HEK293 (cell line): ENCODE data around the gene TMEM131L.

Experiments used
- CTCF ChIA-PET: fragments of 350-600 bp; formaldehyde crosslinking; extraction: SDS; loops from one replicate; lab custom pipeline; 2021; ENCODE audit warnings: antibody characterized with exemption; lab: Yijun Ruan, JAX
- POLR2A ChIA-PET: fragments of 300-600 bp; formaldehyde crosslinking; extraction: SDS; loops from one replicate; lab custom pipeline; 2020; ENCODE audit warnings: antibody characterized with exemption, inconsistent platforms; lab: Yijun Ruan, JAX
- H3K27ac ChIP-seq: fragments of 200-500 bp; sonication (Bioruptor generic); 2 replicates; pipeline ENCODE4 v1.5.1; 2014; ENCODE audit warnings: low read depth, low read length, control low read depth, inconsistent platforms; ENCODE audit errors: extremely low read depth
- H3K36me3 ChIP-seq, 2 experiments: fragments of 200-500 bp in 1 of 2; sonication (Bioruptor generic) in 1 of 2; 1 replicate in 1 of 2; 2 replicates in 1 of 2; pipeline ENCODE4 v1.5.1; 2014 to 2017; ENCODE audit warnings: inconsistent platforms in 2 of 2, low read length in 2 of 2; ENCODE audit not compliant: control insufficient read depth in 2 of 2, insufficient read depth in 1 of 2
- H3K4me1 ChIP-seq: fragments of 200-500 bp; sonication (Bioruptor generic); 2 replicates; pipeline ENCODE4 v1.5.1; 2014; ENCODE audit warnings: mild to moderate bottlenecking, low read length, inconsistent platforms; ENCODE audit not compliant: control insufficient read depth, insufficient read depth
- H3K4me3 ChIP-seq: 2 replicates; pipeline ENCODE4 v1.5.1; 2011; ENCODE audit warnings: low read depth, mild to moderate bottlenecking, control low read depth, low read length, moderate library complexity
- H3K9me3 ChIP-seq: fragments of 200-500 bp; sonication (Bioruptor generic); 2 replicates; pipeline ENCODE4 v1.5.1; 2014; ENCODE audit warnings: low read depth, low read length, inconsistent platforms; ENCODE audit not compliant: control insufficient read depth, insufficient read depth
- BCL11A ChIP-seq: fragments of 450-650 bp; formaldehyde crosslinking; IDR thresholded peaks from 2 replicates; pipeline ENCODE4 v1.5.1; 2016; ENCODE audit warnings: low read depth, missing biosample characterization, missing genetic modification characterization
- OSR2 ChIP-seq: fragments of 450-650 bp; formaldehyde crosslinking; IDR thresholded peaks from 2 replicates; pipeline ENCODE4 v1.5.1; 2016; ENCODE audit warnings: missing biosample characterization, missing genetic modification characterization
- SCRT1 ChIP-seq: fragments of 450-650 bp; formaldehyde crosslinking; IDR thresholded peaks from 2 replicates; pipeline ENCODE4 v1.5.1; 2016; ENCODE audit warnings: missing biosample characterization, missing genetic modification characterization, borderline replicate concordance
- SP7 ChIP-seq: fragments of 450-650 bp; formaldehyde crosslinking; IDR thresholded peaks from 2 replicates; pipeline ENCODE4 v1.5.1; 2016; ENCODE audit warnings: missing biosample characterization, missing genetic modification characterization
- WT1 ChIP-seq: fragments of 450-650 bp; formaldehyde crosslinking; IDR thresholded peaks from 2 replicates; pipeline ENCODE4 v1.5.1; 2016; ENCODE audit warnings: missing biosample characterization, missing genetic modification characterization
- ZBTB21 ChIP-seq: fragments of 450-650 bp; formaldehyde crosslinking; IDR thresholded peaks from 2 replicates; pipeline ENCODE4 v1.5.1; 2017; ENCODE audit warnings: missing biosample characterization, missing genetic modification characterization
- ZNF133 ChIP-seq: fragments of 450-650 bp; formaldehyde crosslinking; IDR thresholded peaks from 2 replicates; pipeline ENCODE4 v1.5.1; 2016; ENCODE audit warnings: missing biosample characterization, missing genetic modification characterization
- ZNF16 ChIP-seq: fragments of 450-650 bp; formaldehyde crosslinking; IDR thresholded peaks from 2 replicates; pipeline ENCODE4 v1.5.1; 2016; ENCODE audit warnings: low read depth, missing biosample characterization, missing genetic modification characterization
- ZNF433 ChIP-seq: fragments of 450-650 bp; formaldehyde crosslinking; IDR thresholded peaks from 2 replicates; pipeline ENCODE4 v1.5.1; 2016; ENCODE audit warnings: missing biosample characterization, missing genetic modification characterization, low read depth
- ZNF561 ChIP-seq: fragments of 450-650 bp; IDR thresholded peaks from 2 replicates; pipeline ENCODE4 v1.5.1; 2018; ENCODE audit warnings: missing biosample characterization, missing genetic modification characterization, borderline replicate concordance
- ZNF600 ChIP-seq: fragments of 450-650 bp; formaldehyde crosslinking; IDR thresholded peaks from 2 replicates; pipeline ENCODE4 v1.5.1; 2016; ENCODE audit warnings: missing biosample characterization, missing genetic modification characterization
- TF ChIP-seq, protein P1 (sequence below): fragments of 450-650 bp; formaldehyde crosslinking; conservative IDR thresholded peaks from 2 replicates; pipeline ENCODE4 v1.5.1; 2016; ENCODE audit warnings: low read depth, missing biosample characterization, missing genetic modification characterization
- TF ChIP-seq, protein P2 (sequence below): IDR thresholded peaks from 2 replicates; pipeline ENCODE4 v1.6.1; 2011; ENCODE audit warnings: mild to moderate bottlenecking, low read depth, low read length, borderline replicate concordance
- TF ChIP-seq, protein P3 (sequence below): fragments of 450-650 bp; formaldehyde crosslinking; IDR thresholded peaks from 2 replicates; pipeline ENCODE4 v1.5.1; 2016; ENCODE audit warnings: missing biosample characterization, missing genetic modification characterization
- TF ChIP-seq, protein P4 (sequence below): fragments of 450-650 bp; formaldehyde crosslinking; IDR thresholded peaks from 2 replicates; pipeline ENCODE4 v1.5.1; 2016; ENCODE audit warnings: missing biosample characterization, missing genetic modification characterization
- TF ChIP-seq, protein P5 (sequence below): fragments of 450-650 bp; IDR thresholded peaks from 2 replicates; pipeline ENCODE4 v1.5.1; 2018; ENCODE audit warnings: missing biosample characterization, missing genetic modification characterization

Gene TMEM131L

DNA sequence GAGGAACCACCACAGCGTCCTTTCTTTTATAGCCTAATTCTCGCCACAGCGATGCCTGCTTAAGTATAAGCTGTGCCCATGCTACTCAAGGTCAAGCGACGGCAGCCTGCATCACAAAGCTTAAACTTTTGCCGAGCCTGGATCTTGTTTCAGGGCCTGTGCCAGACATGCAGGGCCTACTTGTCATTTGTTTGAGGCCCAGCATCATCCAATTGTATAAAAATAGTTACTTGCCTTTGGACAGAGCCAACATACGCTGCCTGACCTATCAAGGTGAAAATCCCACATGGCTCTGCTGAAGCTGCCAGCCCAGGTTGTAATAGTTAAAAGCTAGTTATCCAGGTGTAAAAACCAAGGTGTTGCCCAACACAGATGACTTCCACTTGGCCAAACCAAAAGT, 107.1 kb downstream of the TMEM131L start:
- Histone ChIP-seq H3K36me3 (no peaks in the 10 kb centered on the region), H3K27ac (no peak overlapping the region)
- POLR2A ChIA-PET = interaction anchor here (1.1 kb wide), 1 partner anchor 107 kb away, joined by 5 read pairs; the partner anchor contains the start of gene TMEM131L
- TF ChIP-seq WT1 (no peak), BCL11A (tag by site-specific recombination) (no peak), ZNF133 (tag by site-specific recombination) (no peak), ZBTB21 (tag by site-specific recombination) (no peak), SCRT1 (no peak), ZNF561 (tag by site-specific recombination) (no peak), ZNF16 (tag by site-specific recombination) (no peak), OSR2 (tag by site-specific recombination) (no peak), SP7 (no peak), ZNF433 (tag by site-specific recombination) (no peak), ZNF600 (tag by site-specific recombination) (no peak)
- TF ChIP-seq, protein P1, sequence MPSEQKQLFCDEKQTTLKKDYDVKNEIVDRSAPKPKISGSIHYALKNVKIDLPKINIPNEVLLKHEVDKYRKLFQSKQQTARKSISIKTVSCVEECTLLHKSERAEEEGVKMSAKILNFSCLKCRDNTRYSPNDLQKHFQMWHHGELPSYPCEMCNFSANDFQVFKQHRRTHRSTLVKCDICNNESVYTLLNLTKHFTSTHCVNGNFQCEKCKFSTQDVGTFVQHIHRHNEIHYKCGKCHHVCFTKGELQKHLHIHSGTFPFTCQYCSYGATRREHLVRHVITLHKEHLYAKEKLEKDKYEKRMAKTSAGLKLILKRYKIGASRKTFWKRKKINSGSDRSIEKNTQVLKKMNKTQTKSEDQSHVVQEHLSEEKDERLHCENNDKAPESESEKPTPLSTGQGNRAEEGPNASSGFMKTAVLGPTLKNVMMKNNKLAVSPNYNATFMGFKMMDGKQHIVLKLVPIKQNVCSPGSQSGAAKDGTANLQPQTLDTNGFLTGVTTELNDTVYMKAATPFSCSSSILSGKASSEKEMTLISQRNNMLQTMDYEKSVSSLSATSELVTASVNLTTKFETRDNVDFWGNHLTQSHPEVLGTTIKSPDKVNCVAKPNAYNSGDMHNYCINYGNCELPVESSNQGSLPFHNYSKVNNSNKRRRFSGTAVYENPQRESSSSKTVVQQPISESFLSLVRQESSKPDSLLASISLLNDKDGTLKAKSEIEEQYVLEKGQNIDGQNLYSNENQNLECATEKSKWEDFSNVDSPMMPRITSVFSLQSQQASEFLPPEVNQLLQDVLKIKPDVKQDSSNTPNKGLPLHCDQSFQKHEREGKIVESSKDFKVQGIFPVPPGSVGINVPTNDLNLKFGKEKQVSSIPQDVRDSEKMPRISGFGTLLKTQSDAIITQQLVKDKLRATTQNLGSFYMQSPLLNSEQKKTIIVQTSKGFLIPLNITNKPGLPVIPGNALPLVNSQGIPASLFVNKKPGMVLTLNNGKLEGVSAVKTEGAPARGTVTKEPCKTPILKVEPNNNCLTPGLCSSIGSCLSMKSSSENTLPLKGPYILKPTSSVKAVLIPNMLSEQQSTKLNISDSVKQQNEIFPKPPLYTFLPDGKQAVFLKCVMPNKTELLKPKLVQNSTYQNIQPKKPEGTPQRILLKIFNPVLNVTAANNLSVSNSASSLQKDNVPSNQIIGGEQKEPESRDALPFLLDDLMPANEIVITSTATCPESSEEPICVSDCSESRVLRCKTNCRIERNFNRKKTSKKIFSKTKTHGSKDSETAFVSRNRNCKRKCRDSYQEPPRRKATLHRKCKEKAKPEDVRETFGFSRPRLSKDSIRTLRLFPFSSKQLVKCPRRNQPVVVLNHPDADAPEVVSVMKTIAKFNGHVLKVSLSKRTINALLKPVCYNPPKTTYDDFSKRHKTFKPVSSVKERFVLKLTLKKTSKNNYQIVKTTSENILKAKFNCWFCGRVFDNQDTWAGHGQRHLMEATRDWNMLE (tag by site-specific recombination) = no peak
- TF ChIP-seq, protein P2, sequence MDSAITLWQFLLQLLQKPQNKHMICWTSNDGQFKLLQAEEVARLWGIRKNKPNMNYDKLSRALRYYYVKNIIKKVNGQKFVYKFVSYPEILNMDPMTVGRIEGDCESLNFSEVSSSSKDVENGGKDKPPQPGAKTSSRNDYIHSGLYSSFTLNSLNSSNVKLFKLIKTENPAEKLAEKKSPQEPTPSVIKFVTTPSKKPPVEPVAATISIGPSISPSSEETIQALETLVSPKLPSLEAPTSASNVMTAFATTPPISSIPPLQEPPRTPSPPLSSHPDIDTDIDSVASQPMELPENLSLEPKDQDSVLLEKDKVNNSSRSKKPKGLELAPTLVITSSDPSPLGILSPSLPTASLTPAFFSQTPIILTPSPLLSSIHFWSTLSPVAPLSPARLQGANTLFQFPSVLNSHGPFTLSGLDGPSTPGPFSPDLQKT = no peak
- TF ChIP-seq, protein P3, sequence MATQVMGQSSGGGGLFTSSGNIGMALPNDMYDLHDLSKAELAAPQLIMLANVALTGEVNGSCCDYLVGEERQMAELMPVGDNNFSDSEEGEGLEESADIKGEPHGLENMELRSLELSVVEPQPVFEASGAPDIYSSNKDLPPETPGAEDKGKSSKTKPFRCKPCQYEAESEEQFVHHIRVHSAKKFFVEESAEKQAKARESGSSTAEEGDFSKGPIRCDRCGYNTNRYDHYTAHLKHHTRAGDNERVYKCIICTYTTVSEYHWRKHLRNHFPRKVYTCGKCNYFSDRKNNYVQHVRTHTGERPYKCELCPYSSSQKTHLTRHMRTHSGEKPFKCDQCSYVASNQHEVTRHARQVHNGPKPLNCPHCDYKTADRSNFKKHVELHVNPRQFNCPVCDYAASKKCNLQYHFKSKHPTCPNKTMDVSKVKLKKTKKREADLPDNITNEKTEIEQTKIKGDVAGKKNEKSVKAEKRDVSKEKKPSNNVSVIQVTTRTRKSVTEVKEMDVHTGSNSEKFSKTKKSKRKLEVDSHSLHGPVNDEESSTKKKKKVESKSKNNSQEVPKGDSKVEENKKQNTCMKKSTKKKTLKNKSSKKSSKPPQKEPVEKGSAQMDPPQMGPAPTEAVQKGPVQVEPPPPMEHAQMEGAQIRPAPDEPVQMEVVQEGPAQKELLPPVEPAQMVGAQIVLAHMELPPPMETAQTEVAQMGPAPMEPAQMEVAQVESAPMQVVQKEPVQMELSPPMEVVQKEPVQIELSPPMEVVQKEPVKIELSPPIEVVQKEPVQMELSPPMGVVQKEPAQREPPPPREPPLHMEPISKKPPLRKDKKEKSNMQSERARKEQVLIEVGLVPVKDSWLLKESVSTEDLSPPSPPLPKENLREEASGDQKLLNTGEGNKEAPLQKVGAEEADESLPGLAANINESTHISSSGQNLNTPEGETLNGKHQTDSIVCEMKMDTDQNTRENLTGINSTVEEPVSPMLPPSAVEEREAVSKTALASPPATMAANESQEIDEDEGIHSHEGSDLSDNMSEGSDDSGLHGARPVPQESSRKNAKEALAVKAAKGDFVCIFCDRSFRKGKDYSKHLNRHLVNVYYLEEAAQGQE = no peak
- TF ChIP-seq, protein P4, sequence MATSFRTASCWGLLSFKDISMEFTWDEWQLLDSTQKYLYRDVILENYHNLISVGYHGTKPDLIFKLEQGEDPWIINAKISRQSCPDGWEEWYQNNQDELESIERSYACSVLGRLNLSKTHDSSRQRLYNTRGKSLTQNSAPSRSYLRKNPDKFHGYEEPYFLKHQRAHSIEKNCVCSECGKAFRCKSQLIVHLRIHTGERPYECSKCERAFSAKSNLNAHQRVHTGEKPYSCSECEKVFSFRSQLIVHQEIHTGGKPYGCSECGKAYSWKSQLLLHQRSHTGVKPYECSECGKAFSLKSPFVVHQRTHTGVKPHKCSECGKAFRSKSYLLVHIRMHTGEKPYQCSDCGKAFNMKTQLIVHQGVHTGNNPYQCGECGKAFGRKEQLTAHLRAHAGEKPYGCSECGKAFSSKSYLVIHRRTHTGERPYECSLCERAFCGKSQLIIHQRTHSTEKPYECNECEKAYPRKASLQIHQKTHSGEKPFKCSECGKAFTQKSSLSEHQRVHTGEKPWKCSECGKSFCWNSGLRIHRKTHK (tag by site-specific recombination) = no peak
- TF ChIP-seq, protein P5, sequence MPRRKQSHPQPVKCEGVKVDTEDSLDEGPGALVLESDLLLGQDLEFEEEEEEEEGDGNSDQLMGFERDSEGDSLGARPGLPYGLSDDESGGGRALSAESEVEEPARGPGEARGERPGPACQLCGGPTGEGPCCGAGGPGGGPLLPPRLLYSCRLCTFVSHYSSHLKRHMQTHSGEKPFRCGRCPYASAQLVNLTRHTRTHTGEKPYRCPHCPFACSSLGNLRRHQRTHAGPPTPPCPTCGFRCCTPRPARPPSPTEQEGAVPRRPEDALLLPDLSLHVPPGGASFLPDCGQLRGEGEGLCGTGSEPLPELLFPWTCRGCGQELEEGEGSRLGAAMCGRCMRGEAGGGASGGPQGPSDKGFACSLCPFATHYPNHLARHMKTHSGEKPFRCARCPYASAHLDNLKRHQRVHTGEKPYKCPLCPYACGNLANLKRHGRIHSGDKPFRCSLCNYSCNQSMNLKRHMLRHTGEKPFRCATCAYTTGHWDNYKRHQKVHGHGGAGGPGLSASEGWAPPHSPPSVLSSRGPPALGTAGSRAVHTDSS (tag by site-specific recombination) = no peak
- TF ChIP-seq, all 188 proteins: peak for 0
- no peaks in the 10 kb centered on the region for H3K9me3 ChIP-seq
- CTCF ChIA-PET = interaction anchor here (0.6 to 1.9 kb wide), 9 partner anchors 90 to 430 kb away, joined by 3 to 9 read pairs (median 4); no protein-coding TSS in a partner anchor
- no peak overlapping the region for H3K4me3 ChIP-seq
- 0 out of 2 replicates have a peak, but pooled peaks cover 5% of the 10 kb centered on the region for H3K4me1 ChIP-seq
